ENCODE data around the gene EVPL.

Gene EVPL

DNA sequence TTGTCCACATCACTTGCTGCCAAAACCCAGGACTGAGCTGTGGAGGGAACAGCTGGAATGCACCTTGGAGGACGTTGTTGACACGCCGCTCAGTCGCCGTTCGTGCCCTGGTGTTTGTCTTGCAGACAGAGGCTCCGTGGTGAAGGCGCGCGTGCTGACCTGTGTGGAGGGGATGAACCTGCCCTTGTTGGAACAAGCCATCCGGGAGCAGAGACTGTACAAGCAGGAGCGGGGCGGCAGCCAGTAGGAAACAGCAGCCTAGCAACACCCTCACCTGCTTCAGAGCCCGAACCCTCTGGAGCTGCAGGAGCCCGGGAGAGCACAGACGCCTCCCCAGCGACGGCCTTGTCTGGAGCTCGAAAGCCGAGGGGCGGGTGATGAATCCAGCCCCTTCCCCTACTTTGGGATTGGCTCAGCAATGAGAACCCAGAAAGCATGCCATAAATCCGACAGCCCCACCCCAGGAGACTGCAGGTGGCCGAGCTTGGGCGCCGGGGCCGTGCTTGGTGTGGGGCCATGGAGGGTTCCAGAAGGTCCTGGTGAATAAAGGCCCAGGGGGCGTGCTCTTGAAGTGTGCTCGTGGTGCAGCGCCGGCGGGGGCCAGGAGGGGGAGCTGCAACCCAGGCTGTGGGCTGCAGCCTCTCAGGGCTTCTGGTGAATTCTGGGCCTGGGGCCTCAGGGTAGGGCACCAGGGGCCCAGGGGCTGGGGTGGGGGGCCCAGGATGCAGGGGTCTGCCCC, 26.9 kb downstream of the EVPL start:
- Histone ChIP-seq H3K27ac (ENCODE audit: extremely low read depth, low read depth, low read length) (no peak overlapping the region), H3K4me3 (ENCODE audit: low read depth, low read length) (no peak overlapping the region), H3K36me3 (ENCODE audit: control insufficient read depth in 2 of 2, insufficient read depth in 1 of 2, low read length in 2 of 2) (peaks cover 0 to 4% of the 10 kb centered on the region in 2 experiments; a peak in 1 of 3 replicates), H3K4me1 (ENCODE audit: control insufficient read depth, insufficient read depth, low read length) (no peaks in the 10 kb centered on the region), H3K9me3 (ENCODE audit: control insufficient read depth, insufficient read depth, low read depth, low read length) (no peaks in the 10 kb centered on the region)
- ChIA-PET CTCF (interaction anchor here (0.5 to 12.1 kb wide), 38 partner anchors 9 to 1213 kb away, joined by 3 to 224 read pairs (median 4); partner anchors contain the start of genes FBF1 and MRPL38), POLR2A (interaction anchor here (0.6 to 1.3 kb wide), 5 partner anchors 20 to 220 kb away, joined by 3 to 8 read pairs (median 4); partner anchors contain the start of genes FBF1 and MRPL38)
- TF ChIP-seq ZNF626 (tag by site-specific recombination; IDR thresholded peaks at IDR 0.05) (no peak), ZNF791 (tag by site-specific recombination; IDR thresholded peaks at IDR 0.05) (no peak), ZEB2 (tag by site-specific recombination; IDR thresholded peaks at IDR 0.05) (no peak), REPIN1 (tag by site-specific recombination; IDR thresholded peaks at IDR 0.05; ENCODE audit: low read depth) (no peak), IKZF3 (tag by site-specific recombination; IDR thresholded peaks at IDR 0.05) (no peak), KLF9 (tag by site-specific recombination; IDR thresholded peaks at IDR 0.05; ENCODE audit: low read depth) (0 out of 2 replicates have a peak, but pooled peaks have one; percentile 28), ZNF623 (tag by site-specific recombination; IDR thresholded peaks at IDR 0.05) (no peak), YY2 (tag by site-specific recombination; IDR thresholded peaks at IDR 0.05) (no peak), SCRT2 (tag by site-specific recombination; IDR thresholded peaks at IDR 0.05) (no peak), ZNF837 (tag by site-specific recombination; IDR thresholded peaks at IDR 0.05) (no peak), ZNF629 (tag by site-specific recombination; IDR thresholded peaks at IDR 0.05) (no peak), ZNF2 (tag by site-specific recombination; IDR thresholded peaks at IDR 0.05) (0 out of 2 replicates have a peak, but pooled peaks have one; percentile 44), GLI2 (tag by site-specific recombination; IDR thresholded peaks at IDR 0.05; ENCODE audit: borderline replicate concordance, low read depth) (no peak), ZNF654 (tag by site-specific recombination; IDR thresholded peaks at IDR 0.05; ENCODE audit: low read depth) (peak; percentile 22; the same call in 1 of the 2 replicates), ZNF473 (tag by site-specific recombination; IDR thresholded peaks at IDR 0.05) (no peak), GLIS2 (tag by site-specific recombination; IDR thresholded peaks at IDR 0.05) (no peak), ZNF121 (tag by site-specific recombination; IDR thresholded peaks at IDR 0.05) (no peak), ZNF366 (tag by site-specific recombination; conservative IDR thresholded peaks at IDR 0.05) (no peak), ZNF302 (tag by site-specific recombination; IDR thresholded peaks at IDR 0.05; ENCODE audit: low read depth) (no peak), BCL11A (tag by site-specific recombination; IDR thresholded peaks at IDR 0.05; ENCODE audit: low read depth) (no peak), KLF1 (tag by site-specific recombination; IDR thresholded peaks at IDR 0.05) (no peak), ZNF140 (tag by site-specific recombination; IDR thresholded peaks at IDR 0.05) (no peak), ZNF221 (tag by site-specific recombination; IDR thresholded peaks at IDR 0.05; ENCODE audit: borderline replicate concordance) (no peak)
- TF ChIP-seq, protein P1, sequence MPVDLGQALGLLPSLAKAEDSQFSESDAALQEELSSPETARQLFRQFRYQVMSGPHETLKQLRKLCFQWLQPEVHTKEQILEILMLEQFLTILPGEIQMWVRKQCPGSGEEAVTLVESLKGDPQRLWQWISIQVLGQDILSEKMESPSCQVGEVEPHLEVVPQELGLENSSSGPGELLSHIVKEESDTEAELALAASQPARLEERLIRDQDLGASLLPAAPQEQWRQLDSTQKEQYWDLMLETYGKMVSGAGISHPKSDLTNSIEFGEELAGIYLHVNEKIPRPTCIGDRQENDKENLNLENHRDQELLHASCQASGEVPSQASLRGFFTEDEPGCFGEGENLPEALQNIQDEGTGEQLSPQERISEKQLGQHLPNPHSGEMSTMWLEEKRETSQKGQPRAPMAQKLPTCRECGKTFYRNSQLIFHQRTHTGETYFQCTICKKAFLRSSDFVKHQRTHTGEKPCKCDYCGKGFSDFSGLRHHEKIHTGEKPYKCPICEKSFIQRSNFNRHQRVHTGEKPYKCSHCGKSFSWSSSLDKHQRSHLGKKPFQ (tag by site-specific recombination; IDR thresholded peaks at IDR 0.05): no peak
- TF ChIP-seq, protein P2, sequence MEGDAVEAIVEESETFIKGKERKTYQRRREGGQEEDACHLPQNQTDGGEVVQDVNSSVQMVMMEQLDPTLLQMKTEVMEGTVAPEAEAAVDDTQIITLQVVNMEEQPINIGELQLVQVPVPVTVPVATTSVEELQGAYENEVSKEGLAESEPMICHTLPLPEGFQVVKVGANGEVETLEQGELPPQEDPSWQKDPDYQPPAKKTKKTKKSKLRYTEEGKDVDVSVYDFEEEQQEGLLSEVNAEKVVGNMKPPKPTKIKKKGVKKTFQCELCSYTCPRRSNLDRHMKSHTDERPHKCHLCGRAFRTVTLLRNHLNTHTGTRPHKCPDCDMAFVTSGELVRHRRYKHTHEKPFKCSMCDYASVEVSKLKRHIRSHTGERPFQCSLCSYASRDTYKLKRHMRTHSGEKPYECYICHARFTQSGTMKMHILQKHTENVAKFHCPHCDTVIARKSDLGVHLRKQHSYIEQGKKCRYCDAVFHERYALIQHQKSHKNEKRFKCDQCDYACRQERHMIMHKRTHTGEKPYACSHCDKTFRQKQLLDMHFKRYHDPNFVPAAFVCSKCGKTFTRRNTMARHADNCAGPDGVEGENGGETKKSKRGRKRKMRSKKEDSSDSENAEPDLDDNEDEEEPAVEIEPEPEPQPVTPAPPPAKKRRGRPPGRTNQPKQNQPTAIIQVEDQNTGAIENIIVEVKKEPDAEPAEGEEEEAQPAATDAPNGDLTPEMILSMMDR (tag by site-specific recombination; IDR thresholded peaks at IDR 0.05): peak; percentile 78
- TF ChIP-seq, protein P3, sequence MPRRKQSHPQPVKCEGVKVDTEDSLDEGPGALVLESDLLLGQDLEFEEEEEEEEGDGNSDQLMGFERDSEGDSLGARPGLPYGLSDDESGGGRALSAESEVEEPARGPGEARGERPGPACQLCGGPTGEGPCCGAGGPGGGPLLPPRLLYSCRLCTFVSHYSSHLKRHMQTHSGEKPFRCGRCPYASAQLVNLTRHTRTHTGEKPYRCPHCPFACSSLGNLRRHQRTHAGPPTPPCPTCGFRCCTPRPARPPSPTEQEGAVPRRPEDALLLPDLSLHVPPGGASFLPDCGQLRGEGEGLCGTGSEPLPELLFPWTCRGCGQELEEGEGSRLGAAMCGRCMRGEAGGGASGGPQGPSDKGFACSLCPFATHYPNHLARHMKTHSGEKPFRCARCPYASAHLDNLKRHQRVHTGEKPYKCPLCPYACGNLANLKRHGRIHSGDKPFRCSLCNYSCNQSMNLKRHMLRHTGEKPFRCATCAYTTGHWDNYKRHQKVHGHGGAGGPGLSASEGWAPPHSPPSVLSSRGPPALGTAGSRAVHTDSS (tag by site-specific recombination; IDR thresholded peaks at IDR 0.05): no peak
- TF ChIP-seq, protein P4, sequence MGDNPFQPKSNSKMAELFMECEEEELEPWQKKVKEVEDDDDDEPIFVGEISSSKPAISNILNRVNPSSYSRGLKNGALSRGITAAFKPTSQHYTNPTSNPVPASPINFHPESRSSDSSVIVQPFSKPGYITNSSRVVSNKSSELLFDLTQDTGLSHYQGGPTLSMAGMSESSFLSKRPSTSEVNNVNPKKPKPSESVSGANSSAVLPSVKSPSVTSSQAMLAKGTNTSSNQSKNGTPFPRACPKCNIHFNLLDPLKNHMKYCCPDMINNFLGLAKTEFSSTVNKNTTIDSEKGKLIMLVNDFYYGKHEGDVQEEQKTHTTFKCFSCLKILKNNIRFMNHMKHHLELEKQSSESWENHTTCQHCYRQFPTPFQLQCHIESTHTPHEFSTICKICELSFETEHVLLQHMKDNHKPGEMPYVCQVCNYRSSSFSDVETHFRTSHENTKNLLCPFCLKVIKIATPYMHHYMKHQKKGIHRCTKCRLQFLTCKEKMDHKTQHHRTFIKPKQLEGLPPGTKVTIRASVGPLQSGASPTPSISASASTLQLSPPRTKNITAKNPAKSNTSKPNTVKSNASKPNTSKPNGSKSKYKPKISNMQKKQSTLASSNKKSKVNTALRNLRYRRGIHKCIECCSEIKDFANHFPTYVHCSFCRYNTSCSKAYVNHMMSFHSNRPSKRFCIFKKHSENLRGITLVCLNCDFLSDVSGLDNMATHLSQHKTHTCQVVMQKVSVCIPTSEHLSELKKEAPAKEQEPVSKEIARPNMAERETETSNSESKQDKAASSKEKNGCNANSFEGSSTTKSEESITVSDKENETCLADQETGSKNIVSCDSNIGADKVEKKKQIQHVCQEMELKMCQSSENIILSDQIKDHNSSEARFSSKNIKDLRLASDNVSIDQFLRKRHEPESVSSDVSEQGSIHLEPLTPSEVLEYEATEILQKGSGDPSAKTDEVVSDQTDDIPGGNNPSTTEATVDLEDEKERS (tag by site-specific recombination; IDR thresholded peaks at IDR 0.05): no peak
- TF ChIP-seq, protein P5, sequence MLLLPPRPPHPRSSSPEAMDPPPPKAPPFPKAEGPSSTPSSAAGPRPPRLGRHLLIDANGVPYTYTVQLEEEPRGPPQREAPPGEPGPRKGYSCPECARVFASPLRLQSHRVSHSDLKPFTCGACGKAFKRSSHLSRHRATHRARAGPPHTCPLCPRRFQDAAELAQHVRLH (tag by site-specific recombination; IDR thresholded peaks at IDR 0.05): no peak
- TF ChIP-seq, protein P6, sequence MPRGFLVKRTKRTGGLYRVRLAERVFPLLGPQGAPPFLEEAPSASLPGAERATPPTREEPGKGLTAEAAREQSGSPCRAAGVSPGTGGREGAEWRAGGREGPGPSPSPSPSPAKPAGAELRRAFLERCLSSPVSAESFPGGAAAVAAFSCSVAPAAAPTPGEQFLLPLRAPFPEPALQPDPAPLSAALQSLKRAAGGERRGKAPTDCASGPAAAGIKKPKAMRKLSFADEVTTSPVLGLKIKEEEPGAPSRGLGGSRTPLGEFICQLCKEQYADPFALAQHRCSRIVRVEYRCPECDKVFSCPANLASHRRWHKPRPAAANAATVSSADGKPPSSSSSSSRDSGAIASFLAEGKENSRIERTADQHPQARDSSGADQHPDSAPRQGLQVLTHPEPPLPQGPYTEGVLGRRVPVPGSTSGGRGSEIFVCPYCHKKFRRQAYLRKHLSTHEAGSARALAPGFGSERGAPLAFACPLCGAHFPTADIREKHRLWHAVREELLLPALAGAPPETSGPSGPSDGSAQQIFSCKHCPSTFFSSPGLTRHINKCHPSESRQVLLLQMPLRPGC (tag by site-specific recombination; IDR thresholded peaks at IDR 0.05): no peak

All from HEK293 (cell line).